Caco-2 (cell line): ENCODE measurements around the gene TBXAS1. TPM values are rescaled to one million over a fixed set of nuclear protein-coding genes. Genes with fewer than 3 reads are reported as not detected.

Experiments
- BruUV-seq: library from RNA; stranded (reverse); fragments of 400-500 nt; replicated peaks from 2 replicates; lab custom pipeline; 2021; lab: Mats Ljungman, UMichigan
- CTCF ChIA-PET: fragments of 300-600 bp; sonication (Branson Sonifier 250); formaldehyde crosslinking; loops from one replicate; lab custom pipeline; 2022; ENCODE audit warnings: antibody characterized with exemption; lab: Charles Lee
- POLR2A ChIA-PET: fragments of 300-600 bp; sonication (Branson Sonifier 250); formaldehyde crosslinking; loops from one replicate; lab custom pipeline; 2022; ENCODE audit warnings: antibody characterized with exemption; lab: Charles Lee
- DNase-seq, 2 experiments: peaks; one replicate each; pipeline versions ENCODE4 v3.0.0 to v3.0.0-alpha.2; 2020 to 2022
- H3K27me3 ChIP-seq: replicated peaks from 2 replicates; pipeline ENCODE4 v1.6.0; 2011; ENCODE audit warnings: low read length; ENCODE audit not compliant: control insufficient read depth, insufficient read depth
- H3K36me3 ChIP-seq: 2 replicates; pipeline ENCODE4 v1.5.1; 2011; ENCODE audit warnings: low read length; ENCODE audit not compliant: control insufficient read depth, insufficient read depth
- H3K4me1 ChIP-seq: fragments of 250-450 bp; sonication (Bioruptor Pico); 2 replicates; pipeline ENCODE4 v1.5.1; 2020; ENCODE audit warnings: mild to moderate bottlenecking
- H3K4me3 ChIP-seq: 2 replicates; pipeline ENCODE4 v1.5.1; 2011; ENCODE audit warnings: low read depth, mild to moderate bottlenecking, control low read depth, low read length
- H3K9me3 ChIP-seq: fragments of 250-450 bp; sonication (Bioruptor Pico); 2 replicates; pipeline ENCODE4 v1.5.1; 2020; ENCODE audit warnings: mild to moderate bottlenecking, moderate library complexity
- H3K27ac Mint-ChIP-seq: one replicate; pipeline ENCODE4 v1.8.0; 2022; ENCODE audit warnings: mixed read lengths; ENCODE audit not compliant: unreplicated experiment
- H3K27me3 Mint-ChIP-seq: one replicate; pipeline ENCODE4 v1.8.0; 2022; ENCODE audit warnings: mixed read lengths; ENCODE audit not compliant: insufficient read depth, unreplicated experiment
- H3K36me3 Mint-ChIP-seq: one replicate; pipeline ENCODE4 v1.8.0; 2022; ENCODE audit warnings: mild to moderate bottlenecking, mixed read lengths; ENCODE audit not compliant: insufficient read depth, unreplicated experiment
- H3K4me1 Mint-ChIP-seq: one replicate; pipeline ENCODE4 v1.8.0; 2022; ENCODE audit warnings: low read depth, mixed read lengths; ENCODE audit not compliant: unreplicated experiment
- H3K4me3 Mint-ChIP-seq: one replicate; pipeline ENCODE4 v1.8.0; 2022; ENCODE audit warnings: mild to moderate bottlenecking, moderate library complexity, mixed read lengths; ENCODE audit not compliant: unreplicated experiment
- H3K9me3 Mint-ChIP-seq: one replicate; pipeline ENCODE4 v1.8.0; 2022; ENCODE audit warnings: mixed read lengths; ENCODE audit not compliant: unreplicated experiment
- intact Hi-C: fragments of 100-400 bp; cut with micrococcal nuclease; formaldehyde crosslinking; loops from one replicate; pipeline ENCODE4 v1.10.0; 2022; ENCODE audit not compliant: unreplicated experiment
- total RNA-seq: library from RNA; stranded (reverse); gene quantifications from 2 replicates; pipeline ENCODE4 v1.2.3, GENCODE V29; 2022
- TF ChIP-seq, protein P1 (sequence below), 2 experiments: fragments of 200-600 bp in 1 of 2; IDR thresholded peaks; 1 replicate in 1 of 2; 2 replicates in 1 of 2; pipeline versions ENCODE4 v1.5.1 to v1.8.0; 2011 to 2022; ENCODE audit warnings: antibody characterized with exemption in 1 of 2, control low read depth in 1 of 2, inconsistent platforms in 1 of 2, low read depth in 1 of 2, low read length in 1 of 2, mild to moderate bottlenecking in 1 of 2, moderate library complexity in 1 of 2; ENCODE audit not compliant: insufficient read depth in 1 of 2, severe bottlenecking in 1 of 2, unreplicated experiment in 1 of 2

Gene TBXAS1
- total RNA-seq, 1 experiment from 2014 or later: 1.6 TPM

DNA sequence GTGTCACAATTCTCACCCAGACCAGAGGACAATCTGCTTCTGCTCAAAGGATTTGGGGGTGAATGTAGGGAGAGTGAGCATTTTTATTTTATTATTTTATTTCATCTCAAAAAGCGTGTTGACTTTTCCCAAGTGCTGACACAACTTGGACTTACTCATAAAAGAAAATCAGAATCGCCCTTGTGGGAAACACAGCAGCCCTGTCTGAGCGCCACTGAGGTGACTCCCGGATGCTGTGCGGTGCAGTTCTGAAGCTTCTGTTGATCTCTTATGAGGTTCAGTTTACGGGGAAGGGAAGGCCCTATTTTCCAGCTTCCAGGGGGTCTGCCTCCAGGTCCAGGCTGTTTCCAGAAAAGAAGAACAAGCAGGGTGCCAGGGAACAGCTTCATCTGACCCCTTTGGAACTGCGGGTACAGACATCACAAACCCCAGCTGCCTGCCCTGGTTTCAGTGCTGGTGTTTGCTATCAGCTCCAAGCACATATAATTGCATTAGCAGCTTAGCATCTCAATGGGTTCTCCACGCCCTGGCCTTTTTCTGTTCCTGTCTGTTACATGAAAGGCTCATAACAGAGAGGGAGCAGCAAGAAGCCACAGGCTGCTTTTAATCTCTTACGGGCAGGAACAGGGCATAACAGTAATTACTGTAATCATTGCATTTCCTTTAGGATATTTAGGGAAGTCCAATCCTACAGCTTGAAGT lies 181.3 kb downstream of the TBXAS1 start:
- no peaks in the 10 kb centered on the region for H3K9me3 Mint-ChIP-seq
- no peak overlapping the region for H3K27ac Mint-ChIP-seq
- BruUV-seq: no TSS peak
- H3K4me3 Mint-ChIP-seq: no peak overlapping the region
- peaks cover 9% of the 10 kb centered on the region for H3K27me3 Mint-ChIP-seq
- no peak for DNase-seq
- Histone ChIP-seq H3K36me3 (no peaks in the 10 kb centered on the region), H3K9me3 (no peaks in the 10 kb centered on the region), H3K4me3 (no peak overlapping the region), H3K4me1 (no peaks in the 10 kb centered on the region), H3K27me3 (no peaks in the 10 kb centered on the region)
- TF ChIP-seq, protein P1, sequence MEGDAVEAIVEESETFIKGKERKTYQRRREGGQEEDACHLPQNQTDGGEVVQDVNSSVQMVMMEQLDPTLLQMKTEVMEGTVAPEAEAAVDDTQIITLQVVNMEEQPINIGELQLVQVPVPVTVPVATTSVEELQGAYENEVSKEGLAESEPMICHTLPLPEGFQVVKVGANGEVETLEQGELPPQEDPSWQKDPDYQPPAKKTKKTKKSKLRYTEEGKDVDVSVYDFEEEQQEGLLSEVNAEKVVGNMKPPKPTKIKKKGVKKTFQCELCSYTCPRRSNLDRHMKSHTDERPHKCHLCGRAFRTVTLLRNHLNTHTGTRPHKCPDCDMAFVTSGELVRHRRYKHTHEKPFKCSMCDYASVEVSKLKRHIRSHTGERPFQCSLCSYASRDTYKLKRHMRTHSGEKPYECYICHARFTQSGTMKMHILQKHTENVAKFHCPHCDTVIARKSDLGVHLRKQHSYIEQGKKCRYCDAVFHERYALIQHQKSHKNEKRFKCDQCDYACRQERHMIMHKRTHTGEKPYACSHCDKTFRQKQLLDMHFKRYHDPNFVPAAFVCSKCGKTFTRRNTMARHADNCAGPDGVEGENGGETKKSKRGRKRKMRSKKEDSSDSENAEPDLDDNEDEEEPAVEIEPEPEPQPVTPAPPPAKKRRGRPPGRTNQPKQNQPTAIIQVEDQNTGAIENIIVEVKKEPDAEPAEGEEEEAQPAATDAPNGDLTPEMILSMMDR (IDR thresholded peaks at IDR 0.05; ENCODE audit: insufficient read depth in 1 of 2, low read depth in 1 of 2, low read length in 1 of 2, severe bottlenecking in 1 of 2, unreplicated experiment in 1 of 2): no peak
- H3K4me1 Mint-ChIP-seq: no peaks in the 10 kb centered on the region
- no peaks in the 10 kb centered on the region for H3K36me3 Mint-ChIP-seq
- intact Hi-C loops: no loop called here
- CTCF ChIA-PET: no interaction called here
- POLR2A ChIA-PET: no interaction called here

DNA sequence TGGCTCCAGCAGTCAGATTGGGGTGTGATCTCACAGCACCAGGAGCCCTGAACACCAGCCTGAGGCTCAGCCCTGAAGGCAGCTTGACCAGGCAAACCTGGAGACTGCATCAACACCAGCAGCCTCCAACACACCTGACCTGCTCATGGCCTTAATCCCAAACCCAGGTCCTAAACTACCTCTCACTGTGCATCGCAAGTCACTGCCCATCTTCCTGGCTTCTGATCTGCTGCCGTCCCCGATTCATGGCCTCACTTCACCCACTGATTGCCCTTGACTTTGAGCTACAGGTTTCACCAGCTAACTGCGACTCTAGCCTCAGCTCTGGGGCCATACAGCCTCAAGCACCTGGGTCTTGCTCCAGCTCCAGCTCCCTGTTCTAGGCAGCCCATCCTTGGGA lies 184.6 kb downstream of the TBXAS1 start:
- no TSS peak for BruUV-seq
- Histone ChIP-seq H3K36me3 (no peaks in the 10 kb centered on the region), H3K4me1 (no peaks in the 10 kb centered on the region), H3K4me3 (no peak overlapping the region), H3K9me3 (no peaks in the 10 kb centered on the region), H3K27me3 (no peaks in the 10 kb centered on the region)
- TF ChIP-seq, protein P1 (IDR thresholded peaks at IDR 0.05; ENCODE audit: insufficient read depth in 1 of 2, low read depth in 1 of 2, low read length in 1 of 2, severe bottlenecking in 1 of 2, unreplicated experiment in 1 of 2): no peak
- H3K27me3 Mint-ChIP-seq: peaks cover 9% of the 10 kb centered on the region
- H3K27ac Mint-ChIP-seq: no peak overlapping the region
- H3K9me3 Mint-ChIP-seq: no peaks in the 10 kb centered on the region
- POLR2A ChIA-PET: no interaction called here
- intact Hi-C loops: no loop called here
- no peak for DNase-seq
- no peak overlapping the region for H3K4me3 Mint-ChIP-seq
- no peaks in the 10 kb centered on the region for H3K4me1 Mint-ChIP-seq
- no peaks in the 10 kb centered on the region for H3K36me3 Mint-ChIP-seq
- CTCF ChIA-PET: interaction anchor here (0.6 kb wide), 1 partner anchor 444 kb away, joined by 3 read pairs; no protein-coding TSS in a partner anchor

- no peak for DNase-seq
- no peaks in the 10 kb centered on the region for H3K4me1 ChIP-seq
- intact Hi-C loops: no loop called here
- H3K4me3 Mint-ChIP-seq: no peak overlapping the region
- H3K36me3 ChIP-seq: no peaks in the 10 kb centered on the region
- no TSS peak for BruUV-seq
- H3K4me3 ChIP-seq: no peak overlapping the region
- H3K4me1 Mint-ChIP-seq: no peaks in the 10 kb centered on the region
- no peaks in the 10 kb centered on the region for H3K36me3 Mint-ChIP-seq
- peaks cover 9% of the 10 kb centered on the region for H3K27me3 Mint-ChIP-seq
- H3K9me3 Mint-ChIP-seq: no peaks in the 10 kb centered on the region
- ChIA-PET POLR2A (no interaction called here), CTCF (no interaction called here)
- TF ChIP-seq, protein P1 (IDR thresholded peaks at IDR 0.05; ENCODE audit: insufficient read depth in 1 of 2, low read depth in 1 of 2, low read length in 1 of 2, severe bottlenecking in 1 of 2, unreplicated experiment in 1 of 2): no peak
- no peaks in the 10 kb centered on the region for H3K27me3 ChIP-seq
- H3K27ac Mint-ChIP-seq: no peak overlapping the region
- H3K9me3 ChIP-seq: no peaks in the 10 kb centered on the region
Measured at GRCh38 chr7:140014123-140014522, 185.1 kb downstream of the TBXAS1 start.
